Activated CD4-positive, alpha-beta T cell treated with anti-CD3 and anti-CD28 coated beads for 36 hours (primary cell): ENCODE measurements around the gene KIF6. TPM values are rescaled to one million over a fixed set of nuclear protein-coding genes. Genes with fewer than 3 reads are reported as not detected.

Experiments used
- ATAC-seq: fragments of 200-7000 bp; cut with Tn5 transposase; one replicate; pipeline ENCODE4 v1.10.0; 2021; ENCODE audit warnings: mild to moderate bottlenecking, moderate library complexity
- CTCF ChIA-PET: fragments of 350-600 bp; sonication (Branson Sonifier 250); formaldehyde crosslinking; loops from one replicate; lab custom pipeline; 2021; ENCODE audit warnings: antibody characterized with exemption; lab: Charles Lee
- POLR2A ChIA-PET: fragments of 350-600 bp; sonication (Branson Sonifier 250); formaldehyde crosslinking; loops from one replicate; lab custom pipeline; 2021; ENCODE audit warnings: antibody characterized with exemption, inconsistent platforms; lab: Charles Lee
- DNase-seq: peaks from one replicate; pipeline ENCODE4 v3.0.0-alpha.2; 2020
- H3K27ac Mint-ChIP-seq: one replicate; pipeline ENCODE4 v1.8.0; 2021; ENCODE audit warnings: mixed read lengths
- H3K27me3 Mint-ChIP-seq: one replicate; pipeline ENCODE4 v1.8.0; 2021; ENCODE audit warnings: mixed read lengths
- H3K36me3 Mint-ChIP-seq: one replicate; pipeline ENCODE4 v1.8.0; 2021; ENCODE audit warnings: low read depth, mixed read lengths
- H3K4me1 Mint-ChIP-seq: one replicate; pipeline ENCODE4 v1.8.0; 2021; ENCODE audit warnings: mixed read lengths
- H3K4me3 Mint-ChIP-seq: one replicate; pipeline ENCODE4 v1.8.0; 2021; ENCODE audit warnings: mild to moderate bottlenecking, moderate library complexity, mixed read lengths
- H3K9me3 Mint-ChIP-seq: one replicate; pipeline ENCODE4 v1.8.0; 2021; ENCODE audit warnings: low read depth, mixed read lengths
- intact Hi-C, 2 experiments: fragments of 100-400 bp; cut with DNase I in 1 of 2; cut with micrococcal nuclease in 1 of 2; formaldehyde crosslinking; loops; one replicate each; pipeline versions ENCODE4 v1.14.2 to v1.15.1; 2022 to 2024; cut with DNase I, micrococcal nuclease
- total RNA-seq, 2 experiments: library from RNA; stranded (reverse); gene quantifications; one replicate each; pipeline ENCODE4 v1.2.3, GENCODE V29; 2021

The KIF6 gene
- total RNA-seq, 2 experiments from 2014 or later: 0.43 to 0.49 TPM

DNA sequence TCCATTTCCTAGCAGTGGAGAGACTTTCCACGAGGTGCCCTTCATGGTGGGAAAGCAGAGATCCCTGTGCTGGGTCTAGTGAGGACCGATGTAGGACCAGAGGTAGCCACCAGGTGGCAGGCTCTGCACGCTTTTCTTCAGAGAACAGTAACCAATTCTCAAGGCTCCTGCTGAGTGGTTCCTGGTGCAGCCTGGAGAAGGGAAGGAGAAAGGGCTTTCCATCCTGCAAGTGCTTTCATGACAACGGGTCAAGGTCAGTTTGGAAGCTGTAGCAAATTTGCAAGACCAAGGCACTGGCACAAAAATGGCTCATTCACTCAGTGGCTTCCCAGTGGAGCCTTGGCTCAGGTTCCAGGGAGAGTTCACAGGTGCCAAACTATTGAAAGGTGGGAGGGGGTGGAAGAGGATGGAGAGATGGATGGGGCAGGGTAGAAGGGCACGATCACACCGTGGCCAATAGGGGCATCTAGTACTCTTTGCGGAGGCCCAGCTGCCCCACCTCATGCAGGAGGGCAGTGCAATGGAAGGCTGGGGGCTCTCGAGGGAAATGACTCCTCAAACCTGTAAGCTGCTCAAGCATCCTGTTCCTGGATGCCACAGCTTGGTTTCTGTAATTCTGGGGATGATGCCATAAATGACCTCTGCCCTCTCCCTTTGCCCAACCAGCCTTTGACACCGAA is 377.2 kb downstream of the KIF6 start:
- ATAC-seq (peak; percentile 80), DNase-seq (peak; percentile 76)
- H3K27me3 Mint-ChIP-seq: peaks cover 3% of the 10 kb centered on the region
- H3K36me3 Mint-ChIP-seq: no peaks in the 10 kb centered on the region
- H3K4me1 Mint-ChIP-seq: no peaks in the 10 kb centered on the region
- no peaks in the 10 kb centered on the region for H3K9me3 Mint-ChIP-seq
- POLR2A ChIA-PET: no interaction called here
- H3K4me3 Mint-ChIP-seq: no peak overlapping the region
- no peak overlapping the region for H3K27ac Mint-ChIP-seq
- CTCF ChIA-PET: interaction anchor here (0.6 to 1.3 kb wide), 5 partner anchors 14 to 1959 kb away, joined by 3 read pairs; no protein-coding TSS in a partner anchor
- intact Hi-C loops: loop anchor here (1.0 to 10.0 kb wide), 4 partner anchors 517 to 961 kb away; no protein-coding TSS in a partner anchor

DNA sequence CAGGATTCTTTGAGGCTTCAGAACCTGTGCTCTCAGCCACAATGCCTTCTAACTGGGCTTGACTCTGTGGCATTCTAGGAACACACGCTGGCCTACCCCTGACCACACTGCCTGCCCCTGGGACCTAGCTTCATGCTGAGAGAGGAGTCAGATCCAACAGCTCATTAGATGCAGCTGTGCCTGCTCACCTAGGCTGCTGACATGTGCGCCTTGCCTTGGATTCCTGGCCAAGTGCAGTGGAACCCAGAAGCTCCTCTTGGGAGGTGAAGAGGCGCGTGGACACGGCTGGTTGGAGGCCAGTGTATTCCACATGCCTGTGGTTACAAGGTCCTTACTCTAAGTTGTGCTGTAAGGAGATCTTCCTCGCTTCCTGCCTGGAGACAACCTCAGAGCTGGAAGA is 378.0 kb downstream of the KIF6 start:
- ChIA-PET CTCF (interaction anchor here (0.6 to 1.3 kb wide), 5 partner anchors 12 to 1682 kb away, joined by 3 read pairs; no protein-coding TSS in a partner anchor), POLR2A (no interaction called here)
- peaks cover 3% of the 10 kb centered on the region for H3K27me3 Mint-ChIP-seq
- ATAC-seq: no peak
- H3K36me3 Mint-ChIP-seq: no peaks in the 10 kb centered on the region
- no peak for DNase-seq
- H3K9me3 Mint-ChIP-seq: no peaks in the 10 kb centered on the region
- H3K4me1 Mint-ChIP-seq: no peaks in the 10 kb centered on the region
- H3K4me3 Mint-ChIP-seq: no peak overlapping the region
- no peak overlapping the region for H3K27ac Mint-ChIP-seq
- intact Hi-C loops: loop anchor here (1.0 to 10.0 kb wide), 3 partner anchors 518 to 548 kb away; no protein-coding TSS in a partner anchor

DNA sequence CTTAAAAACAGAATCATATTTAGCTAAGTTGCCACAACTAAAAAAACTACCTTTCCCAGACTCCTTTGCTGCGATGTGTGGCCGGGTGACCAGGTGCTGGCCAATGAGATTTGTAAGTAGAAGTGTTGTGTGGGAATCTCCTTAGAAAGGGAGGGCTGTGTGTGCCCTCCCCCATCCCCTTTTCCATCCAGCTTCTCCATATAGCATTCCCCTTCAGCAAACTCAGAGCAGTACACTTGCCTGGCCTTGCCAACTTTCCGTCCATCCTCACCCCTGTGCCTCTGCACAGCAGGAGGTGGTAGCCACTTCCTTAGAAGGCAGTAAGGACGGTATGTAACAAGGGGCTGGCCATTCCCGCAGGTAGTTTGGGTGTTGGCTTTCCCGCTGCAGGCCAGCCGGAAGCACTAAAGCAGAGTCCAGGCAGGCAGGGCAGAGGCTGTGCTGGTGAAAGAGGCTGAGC is 380.4 kb downstream of the KIF6 start:
- no peak overlapping the region for H3K27ac Mint-ChIP-seq
- ChIA-PET POLR2A (no interaction called here), CTCF (no interaction called here)
- H3K36me3 Mint-ChIP-seq: no peaks in the 10 kb centered on the region
- no peaks in the 10 kb centered on the region for H3K9me3 Mint-ChIP-seq
- intact Hi-C loops: loop anchor here in 1 of 2 experiments (10.0 kb wide), 2 partner anchors 520 to 550 kb away; no protein-coding TSS in a partner anchor
- no peak overlapping the region for H3K4me3 Mint-ChIP-seq
- DNase-seq (no peak), ATAC-seq (no peak)
- H3K27me3 Mint-ChIP-seq: peaks cover 3% of the 10 kb centered on the region
- H3K4me1 Mint-ChIP-seq: no peaks in the 10 kb centered on the region

DNA sequence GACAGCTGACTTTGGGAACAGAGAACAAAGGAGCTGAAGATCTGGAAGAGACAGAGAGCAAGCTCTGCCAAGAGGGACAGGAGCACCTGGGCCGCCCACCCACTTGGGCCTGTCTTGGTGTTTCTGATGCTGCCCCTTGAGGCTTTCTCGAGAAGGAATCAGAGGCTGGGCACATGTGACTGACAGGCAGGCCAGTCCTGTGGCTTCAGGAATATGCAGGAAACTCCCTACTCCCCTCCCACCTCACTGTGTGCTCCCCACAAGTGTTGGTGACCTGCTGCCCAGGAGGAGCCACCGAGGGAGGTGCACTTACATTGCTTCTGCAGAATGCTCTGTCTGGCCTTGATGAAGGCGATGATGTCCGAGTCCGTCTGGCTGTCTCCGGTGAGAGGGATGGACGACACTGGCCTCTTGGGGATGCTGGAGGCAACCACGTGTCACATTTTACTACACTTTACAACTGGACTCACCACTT is 381.8 kb downstream of the KIF6 start:
- ChIA-PET CTCF (no interaction called here), POLR2A (no interaction called here)
- Mint-ChIP-seq H3K36me3 (no peaks in the 10 kb centered on the region), H3K27ac (no peak overlapping the region), H3K4me1 (no peaks in the 10 kb centered on the region), H3K4me3 (no peak overlapping the region), H3K9me3 (no peaks in the 10 kb centered on the region), H3K27me3 (peaks cover 8% of the 10 kb centered on the region)
- DNase-seq (no peak), ATAC-seq (no peak)
- intact Hi-C loops: loop anchor here in 1 of 2 experiments (10.0 kb wide), 2 partner anchors 521 to 551 kb away; no protein-coding TSS in a partner anchor

DNA sequence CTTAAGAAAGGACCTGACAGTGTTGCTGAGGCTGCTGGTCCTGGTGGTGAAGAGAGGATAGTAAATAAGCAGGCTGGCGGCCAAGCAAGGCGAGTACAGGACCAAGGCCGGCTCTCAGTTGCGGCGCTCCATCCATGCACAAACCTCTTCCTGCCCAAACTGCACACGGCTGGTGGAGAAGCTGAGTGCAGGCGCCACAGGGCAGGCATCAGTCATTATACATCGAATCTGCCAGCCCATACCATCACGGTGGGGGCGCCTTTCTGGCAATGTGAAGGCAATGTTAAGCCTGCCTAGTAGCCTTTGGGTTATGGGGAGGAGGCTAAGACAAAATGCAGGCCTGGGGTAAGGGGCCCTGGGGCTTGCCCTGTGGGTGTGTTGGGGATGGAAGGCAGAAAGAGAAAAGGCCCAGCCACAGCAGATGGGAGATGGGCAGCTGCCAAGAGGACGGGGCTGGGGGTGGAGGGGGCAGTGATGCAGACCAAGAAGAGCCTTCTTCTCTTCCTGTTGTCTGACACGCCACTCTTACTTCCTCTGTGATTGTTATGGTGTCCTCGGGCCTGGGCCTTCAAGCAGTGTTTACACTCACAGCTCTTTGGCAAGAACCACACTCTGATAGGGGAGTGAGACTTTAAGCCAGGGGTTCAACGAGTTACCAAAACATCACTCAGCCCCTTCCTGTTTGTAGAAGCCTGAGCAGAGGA is 382.4 kb downstream of the KIF6 start:
- ATAC-seq: no peak
- no peaks in the 10 kb centered on the region for H3K36me3 Mint-ChIP-seq
- POLR2A ChIA-PET: no interaction called here
- H3K4me1 Mint-ChIP-seq: no peaks in the 10 kb centered on the region
- no peak for DNase-seq
- intact Hi-C loops: loop anchor here in 1 of 2 experiments (10.0 kb wide), 2 partner anchors 522 to 552 kb away; no protein-coding TSS in a partner anchor
- CTCF ChIA-PET: no interaction called here
- H3K27me3 Mint-ChIP-seq: peaks cover 11% of the 10 kb centered on the region
- no peak overlapping the region for H3K4me3 Mint-ChIP-seq
- no peak overlapping the region for H3K27ac Mint-ChIP-seq
- H3K9me3 Mint-ChIP-seq: no peaks in the 10 kb centered on the region

- H3K36me3 Mint-ChIP-seq: no peaks in the 10 kb centered on the region
- no peak for ATAC-seq
- CTCF ChIA-PET: interaction anchor here (1.2 kb wide), 1 partner anchor 8 kb away, joined by 3 read pairs; no protein-coding TSS in a partner anchor
- DNase-seq: no peak
- peaks cover 12% of the 10 kb centered on the region for H3K27me3 Mint-ChIP-seq
- POLR2A ChIA-PET: no interaction called here
- H3K9me3 Mint-ChIP-seq: no peaks in the 10 kb centered on the region
- no peak overlapping the region for H3K4me3 Mint-ChIP-seq
- intact Hi-C loops: loop anchor here in 1 of 2 experiments (10.0 kb wide), 2 partner anchors 523 to 553 kb away; no protein-coding TSS in a partner anchor
- no peak overlapping the region for H3K27ac Mint-ChIP-seq
- no peaks in the 10 kb centered on the region for H3K4me1 Mint-ChIP-seq
Measured at GRCh38 chr6:39341937-39342336, 383.3 kb downstream of the KIF6 start.

- Mint-ChIP-seq H3K4me1 (peaks cover 4% of the 10 kb centered on the region), H3K36me3 (no peaks in the 10 kb centered on the region), H3K27me3 (peaks cover 12% of the 10 kb centered on the region), H3K9me3 (no peaks in the 10 kb centered on the region), H3K27ac (no peak overlapping the region), H3K4me3 (no peak overlapping the region)
- POLR2A ChIA-PET: no interaction called here
- DNase-seq (no peak), ATAC-seq (no peak)
- intact Hi-C loops: loop anchor here in 1 of 2 experiments (10.0 kb wide), 2 partner anchors 523 to 553 kb away; no protein-coding TSS in a partner anchor
- CTCF ChIA-PET: interaction anchor here (0.7 to 1.2 kb wide), 2 partner anchors 9 to 479 kb away, joined by 3 to 4 read pairs; no protein-coding TSS in a partner anchor
Measured at GRCh38 chr6:39341352-39341751, 383.9 kb downstream of the KIF6 start.

DNA sequence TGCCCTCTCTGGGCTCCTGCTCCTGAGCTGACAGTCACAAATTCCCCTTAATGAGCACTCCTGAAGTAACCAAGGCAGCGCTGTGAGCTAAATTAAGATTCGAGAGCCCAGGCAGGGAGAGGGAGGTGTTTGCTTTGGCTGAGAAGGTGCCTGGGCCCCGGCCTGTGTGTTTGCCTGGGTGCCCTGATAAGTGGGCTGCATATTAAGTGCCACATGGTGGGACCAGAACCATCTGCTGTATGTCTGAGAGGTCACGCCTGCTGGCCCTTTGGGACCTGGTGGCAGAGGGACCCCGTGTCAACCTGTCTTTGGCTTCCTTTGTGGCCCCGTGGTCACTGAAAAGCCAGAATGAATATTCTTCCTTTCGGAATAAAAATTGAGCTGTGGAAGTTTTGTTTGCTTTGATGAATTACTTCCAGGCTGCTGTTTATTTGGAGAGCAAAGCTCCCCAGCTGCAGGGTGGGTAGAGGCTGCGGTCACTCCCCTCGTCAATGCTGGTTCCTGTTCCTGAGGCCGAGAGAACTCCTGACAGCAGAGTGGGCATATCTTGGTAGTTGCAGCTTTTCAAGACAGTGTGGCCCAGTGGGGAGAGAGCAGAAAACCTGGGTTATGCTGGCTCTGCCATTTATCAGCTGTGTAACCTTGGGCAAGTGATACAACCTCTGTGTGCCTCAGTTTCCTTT is 385.2 kb downstream of the KIF6 start:
- no peak for DNase-seq
- ChIA-PET POLR2A (no interaction called here), CTCF (interaction anchor here (0.8 kb wide), 1 partner anchor 24 kb away, joined by 3 read pairs; no protein-coding TSS in a partner anchor)
- Mint-ChIP-seq H3K4me3 (no peak overlapping the region), H3K27ac (no peak overlapping the region), H3K36me3 (no peaks in the 10 kb centered on the region), H3K9me3 (no peaks in the 10 kb centered on the region), H3K27me3 (peaks cover 15% of the 10 kb centered on the region), H3K4me1 (peaks cover 9% of the 10 kb centered on the region)
- intact Hi-C loops: loop anchor here in 1 of 2 experiments (10.0 kb wide), 2 partner anchors 525 to 555 kb away; no protein-coding TSS in a partner anchor
- ATAC-seq: no peak

GRCh38 chr6:39339096-39339867 is 385.9 kb downstream of the KIF6 start:
- Mint-ChIP-seq H3K27ac (no peak overlapping the region), H3K4me1 (peaks cover 9% of the 10 kb centered on the region), H3K36me3 (no peaks in the 10 kb centered on the region), H3K9me3 (no peaks in the 10 kb centered on the region), H3K4me3 (no peak overlapping the region), H3K27me3 (peaks cover 15% of the 10 kb centered on the region)
- ATAC-seq (no peak), DNase-seq (no peak)
- ChIA-PET POLR2A (no interaction called here), CTCF (interaction anchor here (0.6 kb wide), 1 partner anchor 316 kb away, joined by 3 read pairs; no protein-coding TSS in a partner anchor)
- intact Hi-C loops: no loop called here

DNA sequence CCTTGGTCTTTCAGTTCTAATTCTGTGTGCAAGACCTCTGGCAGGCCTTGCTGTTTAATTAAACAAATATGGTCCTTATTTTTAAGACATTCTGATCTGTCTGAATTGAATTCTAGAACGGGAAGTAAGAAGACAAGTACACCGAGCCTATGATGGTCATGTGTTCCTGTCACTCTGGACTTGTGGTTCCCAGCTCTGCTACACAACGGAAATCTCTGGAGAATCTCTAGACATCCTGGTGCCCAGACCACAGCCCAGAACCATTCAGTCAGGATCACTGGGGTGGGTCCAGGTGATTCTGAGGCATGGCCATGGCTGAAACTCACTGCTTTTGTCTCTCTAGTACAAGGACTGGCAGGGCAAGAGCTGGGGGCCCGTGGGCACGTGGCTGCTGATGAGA is 386.8 kb downstream of the KIF6 start:
- peaks cover 15% of the 10 kb centered on the region for H3K27me3 Mint-ChIP-seq
- H3K27ac Mint-ChIP-seq: no peak overlapping the region
- ChIA-PET POLR2A (no interaction called here), CTCF (no interaction called here)
- intact Hi-C loops: no loop called here
- ATAC-seq: no peak
- peaks cover 9% of the 10 kb centered on the region for H3K4me1 Mint-ChIP-seq
- no peaks in the 10 kb centered on the region for H3K36me3 Mint-ChIP-seq
- H3K9me3 Mint-ChIP-seq: no peaks in the 10 kb centered on the region
- H3K4me3 Mint-ChIP-seq: no peak overlapping the region
- no peak for DNase-seq
